Astrocyte (in vitro differentiated cells and primary cell): ENCODE results near the gene TYR. TPM values are rescaled to one million over a fixed set of nuclear protein-coding genes. Genes with fewer than 3 reads are reported as not detected.
"Not testable (repeated sequence)": the region's sequence is repeated elsewhere in the genome, so short reads cannot be mapped to it uniquely, and the experiment has no call there.

Experiments used
- DNase-seq: peaks from one replicate; pipeline ENCODE4 v3.0.0-alpha.2; 2010; ENCODE audit warnings: low read depth
- FAIRE-seq: peaks from 2 replicates; lab custom pipeline; 2011; peaks lifted over from hg19 to GRCh38; lab: Jason Lieb, UNC
- H2AFZ ChIP-seq: 2 replicates; pipeline ENCODE4 v1.6.0; 2012; ENCODE audit warnings: low read depth, low read length, inconsistent platforms
- H3K27ac ChIP-seq: 2 replicates; pipeline ENCODE4 v1.5.1; 2011; ENCODE audit warnings: low read depth, low read length, inconsistent platforms
- H3K27me3 ChIP-seq: 2 replicates; pipeline ENCODE4 v1.6.0; 2011; ENCODE audit warnings: low read length, inconsistent platforms; ENCODE audit not compliant: insufficient read depth
- H3K36me3 ChIP-seq: 2 replicates; pipeline ENCODE4 v1.5.1; 2011; ENCODE audit warnings: low read length, inconsistent platforms; ENCODE audit not compliant: insufficient read depth
- H3K4me1 ChIP-seq: 2 replicates; pipeline ENCODE4 v1.5.1; 2011; ENCODE audit warnings: low read length, inconsistent platforms; ENCODE audit not compliant: insufficient read depth
- H3K4me2 ChIP-seq: 2 replicates; pipeline ENCODE4 v1.6.0; 2012; ENCODE audit warnings: low read length, inconsistent platforms
- H3K4me3 ChIP-seq: 2 replicates; pipeline ENCODE4 v1.5.1; 2011; ENCODE audit warnings: low read depth, mild to moderate bottlenecking, low read length, inconsistent platforms; ENCODE audit not compliant: insufficient read depth
- H3K79me2 ChIP-seq: 2 replicates; pipeline ENCODE4 v1.6.0; 2012; ENCODE audit warnings: mild to moderate bottlenecking, low read length, inconsistent platforms; ENCODE audit not compliant: insufficient read depth
- H3K9ac ChIP-seq: 2 replicates; pipeline ENCODE4 v1.6.0; 2012; ENCODE audit warnings: mild to moderate bottlenecking, low read length, inconsistent platforms
- H3K9me3 ChIP-seq: 2 replicates; pipeline ENCODE4 v1.5.1; 2012; ENCODE audit warnings: low read depth, mild to moderate bottlenecking, low read length, inconsistent platforms; ENCODE audit not compliant: insufficient read depth
- H4K20me1 ChIP-seq: 2 replicates; pipeline ENCODE4 v1.6.0; 2012; ENCODE audit warnings: low read length, inconsistent platforms; ENCODE audit not compliant: insufficient read depth
- H3K27ac Mint-ChIP-seq: one replicate; pipeline ENCODE4 v1.8.0; 2021; ENCODE audit warnings: mild to moderate bottlenecking, mixed read lengths; ENCODE audit not compliant: unreplicated experiment
- H3K27me3 Mint-ChIP-seq: one replicate; pipeline ENCODE4 v1.8.0; 2021; ENCODE audit warnings: low read depth, mixed read lengths; ENCODE audit not compliant: unreplicated experiment
- H3K36me3 Mint-ChIP-seq: one replicate; pipeline ENCODE4 v1.8.0; 2021; ENCODE audit warnings: low read depth, mixed read lengths; ENCODE audit not compliant: unreplicated experiment
- H3K4me1 Mint-ChIP-seq: one replicate; pipeline ENCODE4 v1.8.0; 2021; ENCODE audit warnings: low read depth, mixed read lengths; ENCODE audit not compliant: unreplicated experiment
- H3K4me3 Mint-ChIP-seq: one replicate; pipeline ENCODE4 v1.8.0; 2021; ENCODE audit warnings: mild to moderate bottlenecking, moderate library complexity, mixed read lengths; ENCODE audit not compliant: unreplicated experiment
- H3K9me3 Mint-ChIP-seq: one replicate; pipeline ENCODE4 v1.8.0; 2021; ENCODE audit warnings: mild to moderate bottlenecking, mixed read lengths; ENCODE audit not compliant: unreplicated experiment
- CTCF ChIP-seq: IDR thresholded peaks from 2 replicates; pipeline ENCODE4 v1.5.1; 2011; ENCODE audit warnings: low read depth, mild to moderate bottlenecking, inconsistent platforms, low read length, moderate library complexity; ENCODE audit not compliant: insufficient read depth
- total RNA-seq: library from RNA; stranded (reverse); gene quantifications from 2 replicates; pipeline ENCODE4 v1.2.1, GENCODE V29; 2021

Gene TYR
- total RNA-seq, 1 donor from 2014 or later = not detected

GRCh38 chr11:89333704-89334103, 156.0 kb downstream of the TYR start:
- peak; percentile 26 for TF ChIP-seq CTCF
- H3K27ac Mint-ChIP-seq = not testable (repeated sequence)
- peak; percentile 47 for FAIRE-seq

GRCh38 chr11:89337100-89337650, 159.5 kb downstream of the TYR start:
- H3K27ac ChIP-seq, H3K4me1 ChIP-seq, H3K27me3 Mint-ChIP-seq, H3K27me3 ChIP-seq, H3K9ac ChIP-seq, H3K79me2 ChIP-seq, H3K9me3 Mint-ChIP-seq, H3K27ac Mint-ChIP-seq, H3K9me3 ChIP-seq, H4K20me1 ChIP-seq, H3K36me3 Mint-ChIP-seq, H2AFZ ChIP-seq, H3K4me3 Mint-ChIP-seq, H3K4me3 ChIP-seq, H3K4me2 ChIP-seq, H3K4me1 Mint-ChIP-seq: not testable (repeated sequence)
- peaks cover 13% of the 10 kb centered on the region for H3K36me3 ChIP-seq
- FAIRE-seq (peak; percentile 93), DNase-seq (peak; percentile 82)

More at GRCh38 chr11:89333704-89334103, 156.0 kb downstream of the TYR start:
- not testable (repeated sequence) for H3K27me3 Mint-ChIP-seq, H3K36me3 Mint-ChIP-seq, H3K9me3 Mint-ChIP-seq, H2AFZ ChIP-seq, H3K4me2 ChIP-seq, DNase-seq, H3K79me2 ChIP-seq, H3K4me3 ChIP-seq, H3K9me3 ChIP-seq, H3K4me1 Mint-ChIP-seq, H3K27ac ChIP-seq, H3K27me3 ChIP-seq, H3K4me3 Mint-ChIP-seq, H3K4me1 ChIP-seq, H4K20me1 ChIP-seq, H3K36me3 ChIP-seq
- peak overlapping the region; percentile 47 for H3K9ac ChIP-seq

- not testable (repeated sequence) for H4K20me1 ChIP-seq, H3K9ac ChIP-seq, H3K27me3 ChIP-seq, H3K9me3 ChIP-seq, H3K9me3 Mint-ChIP-seq, H3K4me3 Mint-ChIP-seq, H3K4me1 ChIP-seq, H3K27ac Mint-ChIP-seq, DNase-seq, FAIRE-seq, H3K4me1 Mint-ChIP-seq, H3K4me2 ChIP-seq, H3K36me3 Mint-ChIP-seq, H3K27me3 Mint-ChIP-seq, H2AFZ ChIP-seq, H3K27ac ChIP-seq, H3K79me2 ChIP-seq, H3K4me3 ChIP-seq
- H3K36me3 ChIP-seq = peaks cover 13% of the 10 kb centered on the region
Measured at GRCh38 chr11:89338073-89338472, 160.4 kb downstream of the TYR start.

GRCh38 chr11:89340450-89340849, 162.8 kb downstream of the TYR start:
- peak; percentile 76 for DNase-seq
- peaks cover 13% of the 10 kb centered on the region for H3K36me3 ChIP-seq

GRCh38 chr11:89342880-89343572, 165.4 kb downstream of the TYR start:
- peak; percentile 82 for DNase-seq
- H2AFZ ChIP-seq, H3K9me3 Mint-ChIP-seq, FAIRE-seq, H3K4me3 ChIP-seq, H3K9me3 ChIP-seq, H4K20me1 ChIP-seq, H3K9ac ChIP-seq, H3K36me3 ChIP-seq, H3K27me3 ChIP-seq, H3K27me3 Mint-ChIP-seq, H3K36me3 Mint-ChIP-seq, H3K4me2 ChIP-seq, H3K4me1 ChIP-seq, H3K79me2 ChIP-seq: not testable (repeated sequence)
- H3K27ac ChIP-seq = peak overlapping the region; percentile 10
- Mint-ChIP-seq H3K4me3 (peak overlapping the region; percentile 70), H3K27ac (peak overlapping the region; percentile 77), H3K4me1 (peaks cover 37% of the 10 kb centered on the region)

More at GRCh38 chr11:89340450-89340849, 162.8 kb downstream of the TYR start:
- H4K20me1 ChIP-seq, H3K9ac ChIP-seq, H3K4me2 ChIP-seq, H3K9me3 ChIP-seq, H3K27ac Mint-ChIP-seq, H3K79me2 ChIP-seq, H3K4me3 ChIP-seq, H3K9me3 Mint-ChIP-seq, H3K27me3 ChIP-seq, H3K27me3 Mint-ChIP-seq, H3K4me1 ChIP-seq, H3K36me3 Mint-ChIP-seq, H3K4me3 Mint-ChIP-seq, H2AFZ ChIP-seq: not testable (repeated sequence)
- FAIRE-seq = peak; percentile 73
- H3K27ac ChIP-seq = peak overlapping the region; percentile 7
- H3K4me1 Mint-ChIP-seq = peaks cover 21% of the 10 kb centered on the region
